ENCODE results near the gene SPHKAP.

Gene SPHKAP

GRCh38 chr2:228016402-228016801, 165.1 kb downstream of the SPHKAP start:
- H3K36me3 ChIP-seq (ENCODE audit: insufficient read depth, low read length), result no peaks in the 10 kb centered on the region
- no peak overlapping the region for H3K27ac ChIP-seq (ENCODE audit: low read length)
- H3K4me2 ChIP-seq (ENCODE audit: insufficient read depth, low read length), result no peak overlapping the region
- H3K4me3 ChIP-seq (ENCODE audit: low read depth in 1 of 2, low read length in 2 of 2), result no peak overlapping the region
- ATAC-seq (ENCODE audit: insufficient read depth, low read depth), result no peak
- no peak for TF ChIP-seq CTCF (IDR thresholded peaks at IDR 0.05; ENCODE audit: borderline replicate concordance, extremely low read depth, low read length, poor library complexity, severe bottlenecking)
- TF ChIP-seq EZH2 (IDR thresholded peaks at IDR 0.05; ENCODE audit: borderline replicate concordance, low read depth, low read length, severe bottlenecking), result no peak
- no peaks in the 10 kb centered on the region for H4K20me1 ChIP-seq (ENCODE audit: insufficient read depth, low read length)
- no peak overlapping the region for H3K9ac ChIP-seq (ENCODE audit: low read depth, low read length)
- no peaks in the 10 kb centered on the region for H3K4me1 ChIP-seq (ENCODE audit: insufficient read depth, low read length)
- H3K27me3 ChIP-seq (ENCODE audit: insufficient read depth, low read length, poor library complexity), result no peaks in the 10 kb centered on the region
- peaks cover 3% of the 10 kb centered on the region for H3K9me3 ChIP-seq (ENCODE audit: insufficient read depth, low read length, severe bottlenecking)
- no peak for DNase-seq
- H2AFZ ChIP-seq (ENCODE audit: low read depth, low read length), result no peak overlapping the region
- H3K79me2 ChIP-seq (ENCODE audit: insufficient read depth, low read length), result no peaks in the 10 kb centered on the region

- Histone ChIP-seq H3K4me2 (ENCODE audit: insufficient read depth, low read length) (no peak overlapping the region), H3K36me3 (ENCODE audit: insufficient read depth, low read length) (no peaks in the 10 kb centered on the region), H3K79me2 (ENCODE audit: insufficient read depth, low read length) (no peaks in the 10 kb centered on the region), H2AFZ (ENCODE audit: low read depth, low read length) (no peak overlapping the region), H3K27me3 (ENCODE audit: insufficient read depth, low read length, poor library complexity) (no peaks in the 10 kb centered on the region), H4K20me1 (ENCODE audit: insufficient read depth, low read length) (no peaks in the 10 kb centered on the region), H3K27ac (ENCODE audit: low read length) (no peak overlapping the region), H3K4me3 (ENCODE audit: low read depth in 1 of 2, low read length in 2 of 2) (no peak overlapping the region), H3K9ac (ENCODE audit: low read depth, low read length) (no peak overlapping the region), H3K9me3 (ENCODE audit: insufficient read depth, low read length, severe bottlenecking) (peaks cover 3% of the 10 kb centered on the region), H3K4me1 (ENCODE audit: insufficient read depth, low read length) (no peaks in the 10 kb centered on the region)
- no peak for DNase-seq
- TF ChIP-seq CTCF (IDR thresholded peaks at IDR 0.05; ENCODE audit: borderline replicate concordance, extremely low read depth, low read length, poor library complexity, severe bottlenecking), result no peak
- no peak for TF ChIP-seq EZH2 (IDR thresholded peaks at IDR 0.05; ENCODE audit: borderline replicate concordance, low read depth, low read length, severe bottlenecking)
- no peak for ATAC-seq (ENCODE audit: insufficient read depth, low read depth)
Observed at GRCh38 chr2:228015741-228016140, 165.7 kb downstream of the SPHKAP start.

- Histone ChIP-seq H3K9ac (ENCODE audit: low read depth, low read length) (no peak overlapping the region), H3K36me3 (ENCODE audit: insufficient read depth, low read length) (no peaks in the 10 kb centered on the region), H3K4me3 (ENCODE audit: low read depth in 1 of 2, low read length in 2 of 2) (no peak overlapping the region), H4K20me1 (ENCODE audit: insufficient read depth, low read length) (no peaks in the 10 kb centered on the region), H3K4me2 (ENCODE audit: insufficient read depth, low read length) (no peak overlapping the region), H3K79me2 (ENCODE audit: insufficient read depth, low read length) (no peaks in the 10 kb centered on the region), H2AFZ (ENCODE audit: low read depth, low read length) (no peak overlapping the region), H3K27ac (ENCODE audit: low read length) (no peak overlapping the region), H3K27me3 (ENCODE audit: insufficient read depth, low read length, poor library complexity) (no peaks in the 10 kb centered on the region), H3K4me1 (ENCODE audit: insufficient read depth, low read length) (no peaks in the 10 kb centered on the region), H3K9me3 (ENCODE audit: insufficient read depth, low read length, severe bottlenecking) (no peaks in the 10 kb centered on the region)
- TF ChIP-seq CTCF (IDR thresholded peaks at IDR 0.05; ENCODE audit: borderline replicate concordance, extremely low read depth, low read length, poor library complexity, severe bottlenecking), result no peak
- no peak for TF ChIP-seq EZH2 (IDR thresholded peaks at IDR 0.05; ENCODE audit: borderline replicate concordance, low read depth, low read length, severe bottlenecking)
- no peak for ATAC-seq (ENCODE audit: insufficient read depth, low read depth)
- no peak for DNase-seq
Observed at GRCh38 chr2:227996366-227996765, 185.1 kb downstream of the SPHKAP start.

- Histone ChIP-seq H3K4me1 (ENCODE audit: insufficient read depth, low read length) (no peaks in the 10 kb centered on the region), H3K9me3 (ENCODE audit: insufficient read depth, low read length, severe bottlenecking) (no peaks in the 10 kb centered on the region), H3K27me3 (ENCODE audit: insufficient read depth, low read length, poor library complexity) (no peaks in the 10 kb centered on the region), H3K36me3 (ENCODE audit: insufficient read depth, low read length) (no peaks in the 10 kb centered on the region), H3K4me2 (ENCODE audit: insufficient read depth, low read length) (no peak overlapping the region), H3K4me3 (ENCODE audit: low read depth in 1 of 2, low read length in 2 of 2) (no peak overlapping the region), H3K79me2 (ENCODE audit: insufficient read depth, low read length) (no peaks in the 10 kb centered on the region), H4K20me1 (ENCODE audit: insufficient read depth, low read length) (no peaks in the 10 kb centered on the region), H3K27ac (ENCODE audit: low read length) (no peak overlapping the region), H3K9ac (ENCODE audit: low read depth, low read length) (no peak overlapping the region), H2AFZ (ENCODE audit: low read depth, low read length) (no peak overlapping the region)
- DNase-seq (no peak), ATAC-seq (ENCODE audit: insufficient read depth, low read depth) (no peak)
- no peak for TF ChIP-seq CTCF (IDR thresholded peaks at IDR 0.05; ENCODE audit: borderline replicate concordance, extremely low read depth, low read length, poor library complexity, severe bottlenecking)
- no peak for TF ChIP-seq EZH2 (IDR thresholded peaks at IDR 0.05; ENCODE audit: borderline replicate concordance, low read depth, low read length, severe bottlenecking)
Observed at GRCh38 chr2:227990937-227991336, 190.6 kb downstream of the SPHKAP start.
